A549 treated with ZK216348 at 1 μM for 4 hours (cell line): Measurements from ENCODE around the gene RASGRP3. TPM values are rescaled to one million over a fixed set of nuclear protein-coding genes. Genes with fewer than 3 reads are reported as not detected.

Experiments
- total RNA-seq: library from RNA; stranded (reverse); fragments of 200-300 nt; extraction: Qiagen RNA extraction; gene quantifications from 5 replicates; pipeline ENCODE4 v1.2.3, GENCODE V29; 2022; ENCODE audit warnings: low read depth

The RASGRP3 gene
- 0.41 to 1.6 TPM (median 0.61 TPM) in 5 replicates for total RNA-seq

DNA sequence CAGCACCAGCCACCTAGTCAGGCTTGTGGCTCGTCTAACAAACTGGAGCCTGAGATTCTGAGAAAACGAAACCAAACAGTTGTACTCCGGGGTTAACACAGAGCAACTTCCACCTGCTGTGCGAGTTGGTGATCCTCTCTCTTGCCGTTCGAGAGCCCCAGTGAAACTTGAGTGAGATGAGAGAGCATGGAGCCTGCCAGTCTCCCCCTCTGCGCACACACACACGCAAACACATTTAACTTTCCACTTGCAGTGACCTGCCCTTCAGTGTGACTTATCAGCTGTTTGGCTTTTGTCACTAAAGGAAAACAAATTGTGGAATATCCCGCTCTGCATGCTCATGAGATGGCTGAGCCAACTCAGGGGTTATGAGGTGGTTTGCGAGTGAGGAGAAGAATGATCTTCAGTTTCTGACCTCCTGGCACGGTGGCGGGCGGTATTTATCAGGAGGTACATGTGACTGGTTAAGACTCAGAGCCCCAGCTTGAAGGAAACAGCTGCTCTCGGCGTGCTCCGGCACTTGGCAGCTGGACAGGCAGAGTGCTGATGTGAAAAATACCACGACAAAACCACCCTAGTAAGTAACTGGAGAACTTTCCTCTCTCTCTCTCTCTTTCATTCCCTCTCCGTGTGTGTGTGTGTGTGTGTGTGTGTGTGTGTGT lies at the start of gene RASGRP3:
Gene RASGRP3, plus strand, starts transcription at position 519 of the 662 bp plus-strand sequence. CDS start 38,488 bp downstream, outside the sequence.

GRCh38 chr2:33599175-33599942 lies 122.9 kb downstream of the RASGRP3 start, which contains the start of gene FAM98A:
FAM98A (minus strand) TSS chr2:33599299; CDS start chr2:33599221, 78 bp downstream.

Other genes starting within 250 kb of the RASGRP3 start
- gene FAM98A, start 122.7 kb downstream of the RASGRP3 start, total RNA-seq = 61.7 to 104 TPM (median 67.0 TPM) in 5 replicates